Glutamatergic neuron (in vitro differentiated cells): Measurements from ENCODE around the gene SFXN1. TPM values are rescaled to one million over a fixed set of nuclear protein-coding genes. Genes with fewer than 3 reads are reported as not detected.

ENCODE experiments used
- DNase-seq: peaks from one replicate; pipeline ENCODE4 v3.0.0; 2022
- H3K27ac Mint-ChIP-seq: one replicate; pipeline ENCODE4 v1.8.0; 2020; ENCODE audit warnings: mild to moderate bottlenecking, mixed read lengths, inconsistent platforms; ENCODE audit not compliant: unreplicated experiment
- H3K27me3 Mint-ChIP-seq: one replicate; pipeline ENCODE4 v1.8.0; 2020; ENCODE audit warnings: mild to moderate bottlenecking, moderate library complexity, mixed read lengths, inconsistent platforms; ENCODE audit not compliant: unreplicated experiment
- H3K36me3 Mint-ChIP-seq: one replicate; pipeline ENCODE4 v1.8.0; 2020; ENCODE audit warnings: mild to moderate bottlenecking, mixed read lengths, inconsistent platforms; ENCODE audit not compliant: unreplicated experiment
- H3K4me1 Mint-ChIP-seq: one replicate; pipeline ENCODE4 v1.8.0; 2020; ENCODE audit warnings: mild to moderate bottlenecking, low read depth, mixed read lengths, inconsistent platforms; ENCODE audit not compliant: unreplicated experiment
- H3K4me3 Mint-ChIP-seq: one replicate; pipeline ENCODE4 v1.8.0; 2020; ENCODE audit warnings: mild to moderate bottlenecking, mixed read lengths, inconsistent platforms; ENCODE audit not compliant: unreplicated experiment
- H3K9me3 Mint-ChIP-seq: one replicate; pipeline ENCODE4 v1.8.0; 2020; ENCODE audit warnings: mild to moderate bottlenecking, moderate library complexity, mixed read lengths, inconsistent platforms; ENCODE audit not compliant: unreplicated experiment
- CTCF ChIP-seq: fragments of 200-600 bp; sonication (generic); IDR thresholded peaks from one replicate; pipeline ENCODE4 v1.5.0; 2021; ENCODE audit not compliant: partially characterized antibody, unreplicated experiment
- total RNA-seq: library from RNA; stranded (reverse); fragmentation: NEBNext Ultra II Directional; extraction: Animal tissue kit (Norgen Biotek cat#: 25700); gene quantifications from one replicate; pipeline ENCODE4 v1.2.1, GENCODE V29; 2021; ENCODE audit not compliant: unreplicated experiment

The SFXN1 gene
- total RNA-seq, 1 donor from 2014 or later, result 67.7 TPM

- Mint-ChIP-seq H3K36me3 (no peaks in the 10 kb centered on the region), H3K9me3 (peaks cover 2% of the 10 kb centered on the region), H3K4me3 (no peak overlapping the region), H3K4me1 (peaks cover 2% of the 10 kb centered on the region), H3K27me3 (peaks cover 2% of the 10 kb centered on the region), H3K27ac (no peak overlapping the region)
- no peak for DNase-seq
- no peak for TF ChIP-seq CTCF
These were observed 60.2 kb downstream of the SFXN1 start for GRCh38 chr5:175538576-175538975.

GRCh38 chr5:175539936-175540335, 61.6 kb downstream of the SFXN1 start:
- H3K4me1 Mint-ChIP-seq, result peaks cover 2% of the 10 kb centered on the region

DNA sequence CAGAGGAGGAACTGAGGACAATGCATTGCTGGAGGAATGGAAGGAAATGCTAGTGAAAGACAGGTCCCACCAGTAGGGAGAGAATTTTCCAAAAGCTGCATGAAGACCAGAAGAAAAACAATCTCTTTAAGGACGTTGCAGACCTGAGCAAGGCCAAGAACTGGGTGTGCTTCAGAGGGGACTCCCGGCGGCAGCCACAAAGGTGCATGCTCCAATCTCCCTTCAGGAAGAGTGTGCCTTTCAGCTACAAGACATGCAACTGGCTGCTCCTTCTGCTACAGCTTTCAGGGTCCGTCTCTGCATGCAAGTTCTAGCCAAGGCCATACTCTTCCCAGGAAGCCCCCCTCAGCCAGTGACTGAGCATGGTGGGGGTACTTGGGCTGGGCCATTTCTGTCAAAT, 62.9 kb downstream of the SFXN1 start:
- Mint-ChIP-seq H3K27ac (no peak overlapping the region), H3K4me3 (no peak overlapping the region), H3K36me3 (no peaks in the 10 kb centered on the region), H3K4me1 (peaks cover 2% of the 10 kb centered on the region), H3K9me3 (peaks cover 5% of the 10 kb centered on the region), H3K27me3 (no peaks in the 10 kb centered on the region)
- TF ChIP-seq CTCF, result no peak
- no peak for DNase-seq

More at GRCh38 chr5:175539936-175540335, 61.6 kb downstream of the SFXN1 start:
- no peak for DNase-seq
- no peak overlapping the region for H3K27ac Mint-ChIP-seq
- TF ChIP-seq CTCF, result peak; percentile 12
- H3K9me3 Mint-ChIP-seq, result peaks cover 2% of the 10 kb centered on the region
- no peaks in the 10 kb centered on the region for H3K36me3 Mint-ChIP-seq
- no peaks in the 10 kb centered on the region for H3K27me3 Mint-ChIP-seq
- no peak overlapping the region for H3K4me3 Mint-ChIP-seq

GRCh38 chr5:175542232-175542965, 64.0 kb downstream of the SFXN1 start:
- peaks cover 2% of the 10 kb centered on the region for H3K27me3 Mint-ChIP-seq
- no peak overlapping the region for H3K27ac Mint-ChIP-seq
- no peaks in the 10 kb centered on the region for H3K36me3 Mint-ChIP-seq
- no peak overlapping the region for H3K4me3 Mint-ChIP-seq
- peaks cover 3% of the 10 kb centered on the region for H3K9me3 Mint-ChIP-seq
- no peak for TF ChIP-seq CTCF
- H3K4me1 Mint-ChIP-seq, result no peaks in the 10 kb centered on the region
- DNase-seq, result no peak

DNA sequence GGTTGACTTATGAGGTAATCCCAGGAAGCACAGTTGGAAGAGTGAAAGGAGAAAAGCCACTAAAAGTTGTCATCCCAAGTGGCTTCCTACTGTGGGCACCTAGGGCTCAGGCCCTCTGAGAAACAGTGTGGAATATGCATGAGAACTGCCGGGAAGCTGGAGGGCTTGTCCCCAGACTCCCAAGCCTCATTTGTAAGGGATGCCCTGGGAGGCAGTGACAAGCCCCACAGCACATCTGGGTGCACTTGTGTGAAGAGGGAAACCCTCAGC, 64.5 kb downstream of the SFXN1 start:
- no peak overlapping the region for H3K27ac Mint-ChIP-seq
- H3K4me1 Mint-ChIP-seq, result no peaks in the 10 kb centered on the region
- peaks cover 3% of the 10 kb centered on the region for H3K9me3 Mint-ChIP-seq
- peaks cover 2% of the 10 kb centered on the region for H3K27me3 Mint-ChIP-seq
- no peaks in the 10 kb centered on the region for H3K36me3 Mint-ChIP-seq
- DNase-seq, result no peak
- no peak overlapping the region for H3K4me3 Mint-ChIP-seq
- no peak for TF ChIP-seq CTCF
